ENCODE measurements around the gene DCUN1D4. TPM values are rescaled to one million over a fixed set of nuclear protein-coding genes. Genes with fewer than 3 reads are reported as not detected.
"Not testable (repeated sequence)": the region's sequence is repeated elsewhere in the genome, so short reads cannot be mapped to it uniquely, and the experiment has no call there.

The DCUN1D4 gene
- polyA plus RNA-seq, 1 of the 3 experiments (the other 2 are of a cell fraction): 42.9 TPM

- H3F3A ChIP-seq (replicated peaks; ENCODE audit: insufficient read depth): no peaks in the 10 kb centered on the region
- H3K4me1 ChIP-seq (ENCODE audit: control insufficient read depth in 1 of 2, insufficient read depth in 2 of 2, low read depth in 1 of 2, low read length in 1 of 2): no peaks in the 10 kb centered on the region
- no peaks in the 10 kb centered on the region for H3K9me2 ChIP-seq
- no peak overlapping the region for H3K4me2 ChIP-seq
- no peak for DNase-seq
- H3K36me3 ChIP-seq (replicated peaks in 1 of 2; ENCODE audit: control insufficient read depth in 1 of 2, insufficient read depth in 2 of 2, low read length in 1 of 2): no peaks in the 10 kb centered on the region
- H3K27ac ChIP-seq (ENCODE audit: low read depth in 2 of 2, low read length in 1 of 2): no peak overlapping the region
- no peak overlapping the region for H3K9ac ChIP-seq
- H3K4me3 ChIP-seq (ENCODE audit: low read depth in 2 of 2, low read length in 1 of 2): no peak overlapping the region
- H3K79me2 ChIP-seq (ENCODE audit: insufficient read depth): no peaks in the 10 kb centered on the region
- ChIA-PET CTCF (no interaction called here), POLR2A (no interaction called here)
- no peaks in the 10 kb centered on the region; the same call in 1 of the 2 replicates for H3K27me3 ChIP-seq (ENCODE audit: insufficient read depth)
- TF ChIP-seq, protein P1, sequence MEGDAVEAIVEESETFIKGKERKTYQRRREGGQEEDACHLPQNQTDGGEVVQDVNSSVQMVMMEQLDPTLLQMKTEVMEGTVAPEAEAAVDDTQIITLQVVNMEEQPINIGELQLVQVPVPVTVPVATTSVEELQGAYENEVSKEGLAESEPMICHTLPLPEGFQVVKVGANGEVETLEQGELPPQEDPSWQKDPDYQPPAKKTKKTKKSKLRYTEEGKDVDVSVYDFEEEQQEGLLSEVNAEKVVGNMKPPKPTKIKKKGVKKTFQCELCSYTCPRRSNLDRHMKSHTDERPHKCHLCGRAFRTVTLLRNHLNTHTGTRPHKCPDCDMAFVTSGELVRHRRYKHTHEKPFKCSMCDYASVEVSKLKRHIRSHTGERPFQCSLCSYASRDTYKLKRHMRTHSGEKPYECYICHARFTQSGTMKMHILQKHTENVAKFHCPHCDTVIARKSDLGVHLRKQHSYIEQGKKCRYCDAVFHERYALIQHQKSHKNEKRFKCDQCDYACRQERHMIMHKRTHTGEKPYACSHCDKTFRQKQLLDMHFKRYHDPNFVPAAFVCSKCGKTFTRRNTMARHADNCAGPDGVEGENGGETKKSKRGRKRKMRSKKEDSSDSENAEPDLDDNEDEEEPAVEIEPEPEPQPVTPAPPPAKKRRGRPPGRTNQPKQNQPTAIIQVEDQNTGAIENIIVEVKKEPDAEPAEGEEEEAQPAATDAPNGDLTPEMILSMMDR (IDR thresholded peaks at IDR 0.05): no peak
- TF ChIP-seq GATA2 (CRISPR knock-in tag; IDR thresholded peaks at IDR 0.05) (no peak), GABPA (IDR thresholded peaks at IDR 0.05; ENCODE audit: low read depth) (no peak), NRF1 (IDR thresholded peaks at IDR 0.05; ENCODE audit: low read depth, low read length) (no peak), FOXM1 (IDR thresholded peaks at IDR 0.05; ENCODE audit: low read depth) (no peak), IRF3 (IDR thresholded peaks at IDR 0.05; ENCODE audit: low read depth, low read length) (no peak), MEF2A (IDR thresholded peaks at IDR 0.05; ENCODE audit: borderline replicate concordance, low read depth) (no peak), RCOR1 (IDR thresholded peaks at IDR 0.05; ENCODE audit: low read length) (no peak), SIN3A (IDR thresholded peaks at IDR 0.05; ENCODE audit: borderline replicate concordance, low read depth, low read length) (no peak), FOSL2 (IDR thresholded peaks at IDR 0.05; ENCODE audit: borderline replicate concordance, low read depth) (no peak), TCF12 (IDR thresholded peaks at IDR 0.05) (no peak), RAD21 (IDR thresholded peaks at IDR 0.05; ENCODE audit: low read length) (no peak)
- 3% methylated on average over 3 of the region's 3 CpGs for WGBS (ENCODE audit: low lambda C conversion rate)
- H3K9me3 ChIP-seq: no peaks in the 10 kb centered on the region
- no peaks in the 10 kb centered on the region for H4K20me1 ChIP-seq (ENCODE audit: insufficient read depth)
- no peak overlapping the region for H2AFZ ChIP-seq (ENCODE audit: low read depth)
These were observed 89.7 kb downstream of the DCUN1D4 start for GRCh38 chr4:51932684-51933083.

DNA sequence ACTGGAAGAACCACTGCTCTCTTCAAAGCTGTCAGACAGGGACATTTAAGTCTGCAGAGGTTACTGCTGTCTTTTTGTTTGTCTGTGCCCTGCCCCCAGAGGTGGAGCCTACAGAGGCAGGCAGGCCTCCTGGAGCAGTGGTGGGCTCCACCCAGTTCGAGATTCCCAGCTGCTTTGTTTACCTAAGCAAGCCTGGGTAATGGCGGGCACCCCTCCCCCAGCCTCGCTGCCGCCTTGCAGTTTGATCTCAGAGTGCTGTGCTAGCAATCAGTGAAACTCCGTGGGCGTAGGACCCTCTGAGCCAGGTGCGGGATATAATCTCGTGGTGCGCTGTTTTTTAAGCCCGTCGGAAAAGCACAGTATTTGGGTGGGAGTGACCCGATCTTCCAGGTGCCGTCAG lies 97.5 kb downstream of the DCUN1D4 start:
- H3K9ac ChIP-seq; H3K36me3 ChIP-seq (replicated peaks in 1 of 2; ENCODE audit: control insufficient read depth in 1 of 2, insufficient read depth in 2 of 2, low read length in 1 of 2); H3K27me3 ChIP-seq (ENCODE audit: insufficient read depth); POLR2A ChIA-PET; DNase-seq; H3F3A ChIP-seq (replicated peaks; ENCODE audit: insufficient read depth); H4K20me1 ChIP-seq (ENCODE audit: insufficient read depth); H3K79me2 ChIP-seq (ENCODE audit: insufficient read depth); H3K4me3 ChIP-seq (ENCODE audit: low read depth in 2 of 2, low read length in 1 of 2); H3K9me2 ChIP-seq; H3K9me3 ChIP-seq; CTCF ChIA-PET; H3K4me2 ChIP-seq; H3K27ac ChIP-seq (ENCODE audit: low read depth in 2 of 2, low read length in 1 of 2); H2AFZ ChIP-seq (ENCODE audit: low read depth); H3K4me1 ChIP-seq (ENCODE audit: control insufficient read depth in 1 of 2, insufficient read depth in 2 of 2, low read depth in 1 of 2, low read length in 1 of 2): not testable (repeated sequence)
- WGBS (ENCODE audit: low lambda C conversion rate): 60% methylated on average over 13 of the region's 13 CpGs
